H7 (cell line): ENCODE results near the gene OR52B2. TPM values are rescaled to one million over a fixed set of nuclear protein-coding genes. Genes with fewer than 3 reads are reported as not detected.

Source experiments
- DNase-seq: peaks from one replicate; pipeline ENCODE4 v3.0.0; 2012
- H3K27me3 ChIP-seq: 2 replicates; pipeline ENCODE4 v1.6.0; 2011; ENCODE audit warnings: mild to moderate bottlenecking, low read length; ENCODE audit not compliant: control insufficient read depth, insufficient read depth
- H3K36me3 ChIP-seq: replicated peaks from 2 replicates; pipeline ENCODE4 v1.5.1; 2011; ENCODE audit warnings: low read length; ENCODE audit not compliant: control insufficient read depth, insufficient read depth
- H3K4me3 ChIP-seq: 2 replicates; pipeline ENCODE4 v1.5.1; 2011; ENCODE audit warnings: low read depth, mild to moderate bottlenecking, control low read depth, low read length, moderate library complexity; ENCODE audit not compliant: insufficient read depth
- total RNA-seq: library from RNA; depleted of rRNA; stranded (reverse); fragments of >200 nt; shearing (Covaris generic); gene quantifications from 2 replicates; pipeline ENCODE4 v1.2.3, GENCODE V29; 2014; rRNA removed

Gene OR52B2
- total RNA-seq = not detected in 2 replicates

DNA sequence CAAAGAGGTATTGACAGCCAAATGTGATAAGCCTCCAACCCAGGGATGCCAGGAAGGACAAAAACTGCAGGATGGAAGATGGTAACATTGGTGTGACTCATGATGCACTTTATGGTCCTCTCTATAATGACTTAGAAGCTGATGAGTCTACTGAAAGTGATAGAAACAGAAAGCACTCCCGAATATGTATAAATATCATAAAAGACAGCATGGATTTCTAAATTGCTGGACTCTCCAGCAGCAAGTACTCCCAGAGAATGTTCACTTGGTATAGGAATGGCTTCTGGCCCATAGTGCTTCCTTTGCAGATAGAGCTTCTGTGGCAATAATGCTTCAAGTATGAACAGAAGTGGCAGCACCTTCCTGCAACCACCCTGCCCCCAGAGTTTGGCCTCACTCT lies at the start of gene OR52B2:
TSS of gene OR52B2 (minus strand) at position 101 of the 400 bp plus-strand sequence. CDS start at position 101, 0 bp downstream.
- Histone ChIP-seq H3K36me3 (no peaks in the 10 kb centered on the region), H3K4me3 (no peak within 1 kb of the TSS), H3K27me3 (no peaks in the 10 kb centered on the region)
- no peak for DNase-seq

DNA sequence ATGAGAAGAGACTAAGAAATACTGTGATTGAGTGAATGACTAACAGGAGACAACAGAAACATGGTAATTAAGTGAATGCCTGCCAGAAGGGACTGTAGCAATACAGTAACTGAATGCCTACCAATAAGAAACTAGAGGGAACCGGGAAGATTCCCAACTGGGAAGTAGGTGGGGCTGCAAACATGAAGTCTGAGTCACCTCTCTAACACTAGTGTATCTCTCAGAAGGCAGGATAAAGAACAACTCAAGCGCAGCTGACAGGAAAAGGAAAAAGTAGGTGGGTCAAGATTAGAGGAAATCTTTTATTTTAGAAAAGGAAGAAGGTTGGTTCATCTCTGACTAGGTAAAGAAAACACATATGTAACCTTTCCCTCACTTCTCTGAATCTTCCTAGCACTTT lies 49.2 kb upstream of the OR52B2 start:
- DNase-seq = no peak
- Histone ChIP-seq H3K27me3 (no peaks in the 10 kb centered on the region), H3K36me3 (peaks cover 16% of the 10 kb centered on the region), H3K4me3 (no peak overlapping the region)

DNA sequence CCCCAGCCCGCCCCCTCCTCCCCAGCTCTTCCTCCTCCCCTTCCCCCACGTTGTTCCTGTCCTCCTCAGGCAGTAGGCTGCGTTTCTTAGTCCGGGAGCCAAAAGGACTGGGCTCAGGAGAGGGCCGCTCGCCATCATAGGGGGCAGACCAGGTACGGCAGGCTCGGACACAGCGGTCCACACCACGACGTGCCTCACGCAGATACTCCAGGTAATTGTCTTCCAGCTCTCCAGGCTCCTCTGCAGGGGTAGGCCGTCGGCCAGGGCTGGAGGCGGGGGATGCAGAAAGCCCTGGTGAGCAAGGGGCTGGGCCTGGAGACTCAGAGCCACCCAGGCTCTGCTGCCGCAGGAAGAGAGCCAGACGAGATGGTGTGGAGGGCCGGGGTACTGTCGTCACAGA lies 47.6 kb upstream of the OR52B2 start:
- DNase-seq = no peak
- peaks cover 16% of the 10 kb centered on the region for H3K36me3 ChIP-seq

DNA sequence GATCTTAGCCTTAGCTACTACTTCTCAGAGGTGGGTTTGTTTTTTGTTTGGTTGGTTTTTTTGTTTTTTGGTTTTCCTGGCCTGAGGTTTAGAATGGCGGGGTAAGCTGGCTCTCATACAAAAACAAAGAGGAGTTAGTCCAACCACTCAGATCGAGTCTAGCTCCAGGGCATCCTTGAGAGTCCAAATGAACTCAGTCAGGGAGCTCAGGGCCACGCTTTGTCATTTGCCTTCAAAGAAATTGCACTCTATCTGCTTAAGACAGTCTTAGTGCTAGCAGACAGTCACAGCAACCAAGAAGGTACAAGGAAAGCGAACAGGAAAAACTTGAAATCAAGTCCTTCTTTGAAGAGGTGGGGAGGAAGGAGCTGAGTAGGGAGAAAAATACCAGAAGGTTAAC lies 46.4 kb upstream of the OR52B2 start:
- DNase-seq = no peak
- peaks cover 16% of the 10 kb centered on the region for H3K36me3 ChIP-seq
- H3K27me3 ChIP-seq = no peaks in the 10 kb centered on the region
- no peak overlapping the region for H3K4me3 ChIP-seq

More for the DNA sequence above, 47.6 kb upstream of the OR52B2 start:
- Histone ChIP-seq H3K4me3 (no peak overlapping the region), H3K27me3 (no peaks in the 10 kb centered on the region)

DNA sequence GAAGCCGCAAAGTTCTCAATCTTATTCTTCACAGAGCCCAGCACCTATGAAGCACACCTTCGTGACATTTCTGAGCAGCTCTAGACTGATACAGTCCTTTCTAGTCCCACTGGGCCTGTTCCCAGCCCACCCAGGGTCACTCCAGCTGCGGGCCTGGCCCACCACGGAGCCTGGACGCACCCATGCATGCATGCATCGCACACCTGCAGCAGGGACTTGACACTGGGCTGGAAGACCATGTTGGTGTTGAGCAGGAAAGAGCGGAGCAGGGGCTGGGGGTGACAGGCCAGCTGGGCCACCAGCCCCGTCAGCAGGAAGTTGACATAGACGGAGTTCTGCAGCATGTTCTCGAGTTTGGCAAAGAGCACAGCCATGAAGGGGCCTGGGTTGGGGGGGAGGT lies 44.4 kb upstream of the OR52B2 start:
- no peak for DNase-seq
- Histone ChIP-seq H3K4me3 (no peak overlapping the region), H3K36me3 (peaks cover 17% of the 10 kb centered on the region), H3K27me3 (no peaks in the 10 kb centered on the region)

DNA sequence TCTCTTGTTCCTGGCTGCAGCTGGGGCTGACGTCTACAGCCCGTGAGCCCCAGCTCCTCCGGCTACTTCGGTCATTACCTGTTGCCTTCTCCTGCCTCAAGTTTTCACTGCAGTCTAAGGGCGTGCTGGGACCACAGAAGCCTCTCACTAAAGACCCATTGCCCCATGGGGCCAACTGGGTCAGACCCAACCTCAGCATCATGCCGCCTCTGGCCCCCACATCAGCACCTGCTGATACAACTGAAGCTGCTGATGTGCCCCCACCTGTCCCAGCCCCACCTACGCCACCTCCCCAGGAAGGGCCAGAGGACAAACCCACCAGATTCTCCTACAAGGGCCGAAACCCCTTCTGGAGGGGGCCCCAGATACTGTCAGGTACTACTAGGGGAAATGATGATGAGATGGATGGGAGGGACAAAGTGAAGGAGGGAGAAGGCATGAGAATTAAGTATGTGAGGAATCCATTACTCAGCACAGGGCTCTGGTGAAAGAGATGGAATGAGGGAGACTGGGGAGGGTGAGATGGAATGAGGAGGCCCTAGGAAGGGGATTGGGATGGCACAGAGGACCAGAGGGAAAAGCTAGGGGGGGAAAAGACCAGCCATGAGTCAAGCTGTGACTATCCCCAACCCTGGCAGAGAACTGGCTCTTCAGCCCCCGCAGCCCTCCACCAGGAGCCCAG lies 40.3 kb upstream of the OR52B2 start:
- peaks cover 11% of the 10 kb centered on the region for H3K36me3 ChIP-seq
- no peaks in the 10 kb centered on the region for H3K27me3 ChIP-seq
- no peak for DNase-seq
- no peak overlapping the region for H3K4me3 ChIP-seq

DNA sequence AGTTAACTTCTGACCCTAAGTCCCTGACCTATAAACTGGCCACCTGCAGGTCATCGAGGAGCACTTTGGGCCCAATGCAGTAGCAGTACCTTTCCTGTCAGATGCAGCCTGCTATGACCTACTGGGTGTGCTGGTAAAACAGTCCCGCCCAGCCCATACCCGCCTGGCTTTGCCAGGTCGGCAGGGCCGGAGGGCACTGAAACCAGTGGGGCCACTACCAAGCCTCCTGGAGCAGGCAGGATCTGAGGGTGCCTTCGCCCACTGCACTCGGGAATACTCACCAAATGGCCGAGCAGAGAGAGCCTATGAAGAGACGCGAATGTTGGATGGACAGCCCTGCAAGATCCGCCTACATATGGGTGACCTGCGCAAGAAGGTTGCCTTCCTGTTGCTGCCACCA lies 39.7 kb upstream of the OR52B2 start:
- no peak for DNase-seq

DNA sequence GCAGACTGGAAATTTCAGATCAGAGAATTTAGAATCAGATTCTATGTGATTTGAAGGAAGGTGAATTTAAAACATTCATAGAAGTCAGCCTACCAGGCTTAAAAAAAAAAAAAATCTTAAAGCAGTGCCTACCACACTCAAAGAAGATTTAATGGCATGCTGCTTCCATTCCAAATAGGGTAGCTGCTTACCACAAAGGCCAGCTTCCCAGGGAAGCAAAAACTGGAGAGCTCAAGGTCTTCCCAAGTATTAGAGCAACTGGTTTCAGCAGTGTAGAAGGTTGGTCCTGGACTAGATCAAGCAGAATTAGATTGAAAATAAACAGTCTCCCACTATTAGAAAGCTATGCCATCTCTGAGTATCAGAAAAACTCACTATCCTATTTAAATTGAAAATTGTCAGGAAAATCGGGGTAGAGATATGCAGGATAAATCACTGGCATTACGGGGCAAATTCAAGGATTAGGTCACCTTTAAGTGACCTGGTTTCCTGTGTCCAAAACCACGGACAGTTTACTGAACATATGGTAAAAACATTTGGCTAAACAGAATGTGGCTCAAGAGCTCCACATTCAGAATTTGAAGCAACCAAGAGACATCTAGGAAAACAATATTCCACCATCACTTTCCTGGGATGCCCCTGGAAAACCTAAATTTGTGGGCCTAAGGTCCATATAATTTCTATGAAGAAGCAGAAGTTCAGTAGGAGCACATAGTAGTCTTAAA lies 36.5 kb upstream of the OR52B2 start:
- Histone ChIP-seq H3K27me3 (no peaks in the 10 kb centered on the region), H3K4me3 (no peak overlapping the region), H3K36me3 (peaks cover 1% of the 10 kb centered on the region)
- DNase-seq = no peak

More for the DNA sequence above, 39.7 kb upstream of the OR52B2 start:
- Histone ChIP-seq H3K4me3 (no peak overlapping the region), H3K36me3 (peaks cover 9% of the 10 kb centered on the region), H3K27me3 (no peaks in the 10 kb centered on the region)

DNA sequence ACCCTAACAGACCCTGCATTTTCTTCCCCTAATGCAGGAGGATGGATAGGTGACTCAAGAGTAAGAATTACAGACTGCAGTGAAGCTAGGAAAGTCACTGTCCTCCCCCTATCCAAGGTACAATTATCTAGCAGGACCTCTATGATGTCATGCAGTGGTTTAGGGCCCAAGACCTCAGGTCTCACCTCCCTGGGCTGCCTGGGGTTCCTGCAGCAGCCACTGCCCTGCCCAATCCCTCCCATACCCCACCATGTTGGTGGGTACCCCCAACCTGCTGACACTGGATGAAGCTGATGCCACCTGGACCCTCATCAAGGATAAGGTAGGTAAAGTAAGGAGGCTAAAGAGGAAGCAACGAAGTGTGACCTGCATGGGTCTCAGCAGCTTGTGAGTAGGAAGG lies 35.2 kb upstream of the OR52B2 start, which contains the start of gene C11orf42:
TSS of gene C11orf42 (plus strand) at position 192 of the 400 bp plus-strand sequence. CDS start at position 251, 59 bp downstream.
- no peaks in the 10 kb centered on the region for H3K27me3 ChIP-seq
- H3K36me3 ChIP-seq = peaks cover 1% of the 10 kb centered on the region; the same call in 1 of the 2 replicates
- no peak for DNase-seq
- H3K4me3 ChIP-seq = no peak within 1 kb of the TSS

DNA sequence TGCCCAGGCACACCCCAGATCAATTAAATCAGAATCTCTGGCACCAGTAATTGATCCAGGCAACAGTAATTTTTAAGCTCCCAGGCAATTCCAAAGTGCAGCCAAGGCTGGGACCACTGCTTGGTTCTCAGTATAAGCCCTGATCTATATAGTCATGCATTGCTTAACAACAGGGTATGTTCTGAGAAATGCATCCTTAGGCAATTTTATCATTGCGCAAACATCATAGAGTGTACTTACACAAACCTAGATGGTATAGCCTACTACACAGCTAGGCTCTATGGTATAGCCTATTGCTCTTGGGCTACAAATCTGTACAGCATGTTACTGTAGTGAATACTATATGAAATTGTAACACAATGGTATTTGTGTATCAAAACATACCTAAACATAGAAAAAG lies 34.6 kb upstream of the OR52B2 start:
- Histone ChIP-seq H3K27me3 (no peaks in the 10 kb centered on the region), H3K4me3 (no peak overlapping the region), H3K36me3 (no peaks in the 10 kb centered on the region; the same call in 1 of the 2 replicates)
- DNase-seq = no peak

DNA sequence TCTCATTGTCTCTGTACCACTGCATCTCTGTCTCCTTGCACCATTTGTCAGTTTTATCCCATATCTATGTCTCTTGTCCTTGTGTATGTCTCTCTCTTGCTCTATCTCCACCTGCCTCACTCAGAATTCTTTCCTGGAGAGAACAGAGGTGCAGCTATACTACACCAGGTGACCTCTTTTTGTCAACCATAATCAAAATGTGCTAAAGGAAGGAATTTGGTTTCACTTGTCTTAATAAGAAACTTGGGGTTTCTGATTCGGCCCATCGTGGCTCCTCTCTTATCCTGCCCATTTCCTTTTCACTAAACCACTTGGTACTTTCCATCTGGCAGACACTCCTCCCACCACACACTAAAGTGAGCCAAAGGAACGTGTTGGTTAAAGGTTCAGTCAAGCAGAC lies 33.2 kb upstream of the OR52B2 start:
- no peak overlapping the region for H3K4me3 ChIP-seq
- H3K36me3 ChIP-seq = no peaks in the 10 kb centered on the region; the same call in 1 of the 2 replicates
- H3K27me3 ChIP-seq = no peaks in the 10 kb centered on the region
- no peak for DNase-seq

DNA sequence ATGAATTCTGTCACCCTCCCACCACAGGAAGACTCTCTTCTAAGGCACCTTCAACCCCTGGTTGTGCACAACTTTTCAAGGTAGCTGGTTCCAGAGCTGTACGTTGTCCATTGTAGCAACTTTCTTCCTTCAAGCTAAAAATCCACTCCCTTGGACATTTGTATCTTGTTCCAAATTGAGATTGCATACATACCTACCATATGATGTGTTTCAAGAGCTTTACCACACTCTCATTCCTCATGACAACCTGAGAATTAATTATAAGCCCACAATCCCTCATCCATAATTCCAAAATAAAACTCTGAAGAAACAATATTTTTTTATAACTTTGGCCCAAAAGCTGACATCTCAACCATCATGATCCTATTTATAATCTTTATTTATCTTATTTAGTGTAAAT lies 31.9 kb upstream of the OR52B2 start:
- no peak overlapping the region for H3K4me3 ChIP-seq
- no peaks in the 10 kb centered on the region for H3K27me3 ChIP-seq
- H3K36me3 ChIP-seq = no peaks in the 10 kb centered on the region; the same call in 1 of the 2 replicates
- DNase-seq = no peak

DNA sequence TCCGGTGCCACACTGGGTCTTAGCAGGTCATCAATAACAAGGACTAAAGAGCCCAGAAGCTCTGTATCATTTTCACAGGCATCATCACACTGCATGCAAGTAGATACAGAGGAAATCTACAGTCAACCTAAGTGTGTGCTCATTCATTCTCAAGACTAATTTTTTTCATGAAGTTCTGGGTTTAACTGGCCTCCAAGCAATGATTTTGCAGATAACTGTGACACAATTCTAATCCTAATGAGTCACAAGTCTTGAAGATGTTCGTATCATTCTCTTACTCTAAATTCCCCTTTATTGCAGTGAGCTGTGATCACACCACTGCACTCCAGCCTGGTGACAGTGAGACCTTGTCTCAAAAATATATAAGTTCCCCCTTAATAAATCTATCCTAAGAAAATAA lies 31.4 kb upstream of the OR52B2 start:
- Histone ChIP-seq H3K36me3 (no peaks in the 10 kb centered on the region; the same call in 1 of the 2 replicates), H3K27me3 (no peaks in the 10 kb centered on the region), H3K4me3 (no peak overlapping the region)
- no peak for DNase-seq

DNA sequence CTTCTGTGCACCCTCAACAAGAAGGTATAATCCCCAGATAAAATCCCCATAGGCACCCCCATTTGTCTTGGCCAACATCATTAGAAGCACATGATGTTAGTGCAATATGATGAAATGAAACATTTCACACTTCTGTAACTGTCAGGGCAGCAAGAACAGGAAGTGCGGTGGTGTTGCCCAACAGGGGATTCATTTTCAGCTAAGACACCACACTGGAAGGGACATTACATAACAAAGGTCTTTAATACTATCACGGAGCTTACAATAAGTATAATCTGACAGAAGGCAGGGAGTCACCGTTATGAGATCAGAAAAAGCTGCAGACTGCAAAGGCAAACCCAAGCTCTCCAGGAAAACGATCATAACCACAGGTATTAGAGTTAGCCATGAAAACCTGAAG lies 30.8 kb upstream of the OR52B2 start:
- Histone ChIP-seq H3K4me3 (no peak overlapping the region), H3K36me3 (no peaks in the 10 kb centered on the region; the same call in 1 of the 2 replicates), H3K27me3 (no peaks in the 10 kb centered on the region)
- DNase-seq = no peak

DNA sequence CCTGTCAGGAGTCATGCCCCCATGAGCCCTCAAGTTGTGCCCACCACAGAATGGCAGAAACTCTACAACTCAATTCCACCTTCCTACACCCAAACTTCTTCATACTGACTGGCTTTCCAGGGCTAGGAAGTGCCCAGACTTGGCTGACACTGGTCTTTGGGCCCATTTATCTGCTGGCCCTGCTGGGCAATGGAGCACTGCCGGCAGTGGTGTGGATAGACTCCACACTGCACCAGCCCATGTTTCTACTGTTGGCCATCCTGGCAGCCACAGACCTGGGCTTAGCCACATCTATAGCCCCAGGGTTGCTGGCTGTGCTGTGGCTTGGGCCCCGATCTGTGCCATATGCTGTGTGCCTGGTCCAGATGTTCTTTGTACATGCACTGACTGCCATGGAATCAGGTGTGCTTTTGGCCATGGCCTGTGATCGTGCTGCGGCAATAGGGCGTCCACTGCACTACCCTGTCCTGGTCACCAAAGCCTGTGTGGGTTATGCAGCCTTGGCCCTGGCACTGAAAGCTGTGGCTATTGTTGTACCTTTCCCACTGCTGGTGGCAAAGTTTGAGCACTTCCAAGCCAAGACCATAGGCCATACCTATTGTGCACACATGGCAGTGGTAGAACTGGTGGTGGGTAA lies 29.2 kb upstream of the OR52B2 start, which contains the start of gene OR52W1:
TSS of gene OR52W1 (plus strand) at position 51 of the 637 bp plus-strand sequence. CDS start at position 51, 0 bp downstream.
- no peak for DNase-seq
- no peaks in the 10 kb centered on the region for H3K27me3 ChIP-seq
- no peaks in the 10 kb centered on the region for H3K36me3 ChIP-seq
- H3K4me3 ChIP-seq = no peak within 1 kb of the TSS
